ENCODE data around the gene SKA2. TPM values are rescaled to one million over a fixed set of nuclear protein-coding genes. Genes with fewer than 3 reads are reported as not detected.
"Not testable (repeated sequence)": the region's sequence is repeated elsewhere in the genome, so short reads cannot be mapped to it uniquely, and the experiment has no call there.

SKA2 gene
- total RNA-seq, 1 donor from 2014 or later: 59.6 TPM

- Mint-ChIP-seq H3K4me1 (no peaks in the 10 kb centered on the region), H3K27ac (no peak overlapping the region), H3K9me3 (no peaks in the 10 kb centered on the region), H3K4me3 (no peak overlapping the region), H3K36me3 (peaks cover 14% of the 10 kb centered on the region), H3K27me3 (ENCODE audit: low read depth) (no peaks in the 10 kb centered on the region)
- no peak for DNase-seq (ENCODE audit: low spot score in 2 of 2, unreplicated experiment in 2 of 2)
- TF ChIP-seq CTCF (IDR thresholded peaks at IDR 0.05; ENCODE audit: unreplicated experiment): no peak
Observed at GRCh38 chr17:59139939-59140338, 15.0 kb downstream of the SKA2 start.

- not testable (repeated sequence) for H3K27me3 Mint-ChIP-seq (ENCODE audit: low read depth); H3K4me1 Mint-ChIP-seq; DNase-seq (ENCODE audit: low spot score in 2 of 2, unreplicated experiment in 2 of 2); H3K36me3 Mint-ChIP-seq; H3K9me3 Mint-ChIP-seq; H3K4me3 Mint-ChIP-seq; H3K27ac Mint-ChIP-seq
Observed at GRCh38 chr17:59138339-59138738, 16.6 kb downstream of the SKA2 start.

GRCh38 chr17:59131131-59131530, 23.9 kb downstream of the SKA2 start:
- no peak for DNase-seq (ENCODE audit: low spot score in 2 of 2, unreplicated experiment in 2 of 2)
- peaks cover 2% of the 10 kb centered on the region for H3K4me1 Mint-ChIP-seq
- H3K36me3 Mint-ChIP-seq: peaks cover 17% of the 10 kb centered on the region
- H3K27ac Mint-ChIP-seq: no peak overlapping the region
- TF ChIP-seq CTCF (IDR thresholded peaks at IDR 0.05; ENCODE audit: unreplicated experiment): no peak
- no peak overlapping the region for H3K4me3 Mint-ChIP-seq
- H3K9me3 Mint-ChIP-seq: no peaks in the 10 kb centered on the region
- H3K27me3 Mint-ChIP-seq (ENCODE audit: low read depth): no peaks in the 10 kb centered on the region

- peaks cover 2% of the 10 kb centered on the region for H3K4me1 Mint-ChIP-seq
- H3K9me3 Mint-ChIP-seq: no peaks in the 10 kb centered on the region
- H3K27me3 Mint-ChIP-seq (ENCODE audit: low read depth): no peaks in the 10 kb centered on the region
- TF ChIP-seq CTCF (IDR thresholded peaks at IDR 0.05; ENCODE audit: unreplicated experiment): no peak
- H3K36me3 Mint-ChIP-seq: peaks cover 19% of the 10 kb centered on the region
- H3K4me3 Mint-ChIP-seq: no peak overlapping the region
- DNase-seq (ENCODE audit: low spot score in 2 of 2, unreplicated experiment in 2 of 2): no peak
- no peak overlapping the region for H3K27ac Mint-ChIP-seq
Observed at GRCh38 chr17:59129814-59130213, 25.2 kb downstream of the SKA2 start.

GRCh38 chr17:59126809-59127417, 28.1 kb downstream of the SKA2 start:
- Mint-ChIP-seq H3K27me3 (ENCODE audit: low read depth) (no peaks in the 10 kb centered on the region), H3K4me1 (no peaks in the 10 kb centered on the region), H3K36me3 (peaks cover 31% of the 10 kb centered on the region), H3K9me3 (no peaks in the 10 kb centered on the region), H3K27ac (no peak overlapping the region), H3K4me3 (no peak overlapping the region)
- DNase-seq (ENCODE audit: low spot score in 2 of 2, unreplicated experiment in 2 of 2): no peak
- no peak for TF ChIP-seq CTCF (IDR thresholded peaks at IDR 0.05; ENCODE audit: unreplicated experiment)

GRCh38 chr17:59124665-59125064, 30.3 kb downstream of the SKA2 start:
- H3K4me1 Mint-ChIP-seq: no peaks in the 10 kb centered on the region

More at GRCh38 chr17:59124665-59125064, 30.3 kb downstream of the SKA2 start:
- no peak for DNase-seq (ENCODE audit: low spot score in 2 of 2, unreplicated experiment in 2 of 2)
- Mint-ChIP-seq H3K4me3 (no peak overlapping the region), H3K36me3 (peaks cover 38% of the 10 kb centered on the region), H3K9me3 (no peaks in the 10 kb centered on the region), H3K27ac (peak overlapping the region; percentile 21), H3K27me3 (ENCODE audit: low read depth) (no peaks in the 10 kb centered on the region)
- TF ChIP-seq CTCF (IDR thresholded peaks at IDR 0.05; ENCODE audit: unreplicated experiment): no peak

Measured in mesothelial cell of epicardium (in vitro differentiated cells).